MM.1S (cell line): Measurements from ENCODE around the gene CABLES1.

ENCODE experiments used
- CTCF ChIP-seq: fragments of 300-600 bp; sonication (generic); IDR thresholded peaks from 2 replicates; pipeline ENCODE4 v1.5.1; 2016; ENCODE audit warnings: antibody characterized with exemption, low read length, mixed read lengths
- EZH2 ChIP-seq: fragments of 300-600 bp; sonication (generic); optimal IDR thresholded peaks from 2 replicates; pipeline ENCODE3; 2017; ENCODE audit warnings: low read depth, mild to moderate bottlenecking, antibody characterized with exemption, low read length, mixed read lengths
- EZH2phosphoT487 ChIP-seq: fragments of 300-600 bp; sonication (generic); IDR thresholded peaks from 2 replicates; pipeline ENCODE4 v1.6.1; 2018; ENCODE audit warnings: antibody characterized with exemption, low read length

DNA sequence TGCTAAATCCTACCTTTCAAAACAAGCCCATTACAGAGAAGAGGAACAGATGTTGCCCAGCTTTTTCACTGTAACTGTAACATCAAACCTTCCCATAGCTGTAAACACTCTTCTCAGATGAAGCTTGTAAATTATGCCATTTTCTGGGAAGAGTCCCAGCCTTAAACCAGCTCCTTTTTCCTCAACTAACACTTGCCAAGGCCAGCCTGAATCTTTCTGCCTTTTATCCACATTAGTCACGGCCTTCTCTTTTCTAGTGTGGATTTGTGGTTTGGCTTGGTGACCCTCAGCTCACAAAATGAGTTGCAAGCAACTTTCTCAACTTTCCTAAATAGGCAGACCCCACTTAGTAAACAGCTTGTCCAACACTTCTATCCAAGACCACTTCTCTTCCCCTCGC is 90.2 kb downstream of the CABLES1 start:
- TF ChIP-seq EZH2phosphoT487, result no peak
- TF ChIP-seq CTCF, result no peak
- TF ChIP-seq EZH2, result no peak
